H1 (cell line): ENCODE measurements around the gene C13orf42. TPM values are rescaled to one million over a fixed set of nuclear protein-coding genes. Genes with fewer than 3 reads are reported as not detected.

Source experiments
- CTCF ChIA-PET: fragments of 300-600 bp; sonication (Branson Sonifier 250); formaldehyde crosslinking; loops from one replicate; lab custom pipeline; 2021; ENCODE audit not compliant: partially characterized antibody; lab: Charles Lee
- POLR2A ChIA-PET: fragments of 300-600 bp; sonication (Branson Sonifier 250); formaldehyde crosslinking; loops from one replicate; lab custom pipeline; 2021; ENCODE audit warnings: inconsistent platforms; ENCODE audit not compliant: partially characterized antibody; lab: Charles Lee
- DNase-seq, 2 experiments: peaks; one replicate each; pipeline versions ENCODE4 v3.0.0 to v3.0.0-alpha.2; 2010 to 2022; ENCODE audit warnings: low spot score in 2 of 2, low read depth in 1 of 2, mixed read lengths in 1 of 2
- FAIRE-seq: peaks from 2 replicates; lab custom pipeline; 2011; peaks lifted over from hg19 to GRCh38; lab: Jason Lieb, UNC
- H2AFZ ChIP-seq: 2 replicates; pipeline ENCODE4 v1.8.1; 2012; ENCODE audit warnings: low read length, inconsistent platforms
- H2AK5ac ChIP-seq: 2 replicates; pipeline ENCODE4 v1.6.1; 2013; ENCODE audit warnings: low read depth, low read length
- H2BK120ac ChIP-seq: replicated peaks from 2 replicates; pipeline ENCODE3; 2013; ENCODE audit warnings: low read depth, low read length, inconsistent platforms
- H2BK12ac ChIP-seq: 2 replicates; pipeline ENCODE4 v1.6.1; 2013; ENCODE audit warnings: low read depth, low read length
- H2BK15ac ChIP-seq: 2 replicates; pipeline ENCODE4 v1.6.1; 2013; ENCODE audit warnings: low read length
- H2BK20ac ChIP-seq: 2 replicates; pipeline ENCODE4 v1.6.1; 2013; ENCODE audit warnings: low read length
- H2BK5ac ChIP-seq: 2 replicates; pipeline ENCODE4 v1.6.1; 2013; ENCODE audit warnings: low read depth, low read length
- H3K14ac ChIP-seq: 2 replicates; pipeline ENCODE4 v1.6.1; 2013; ENCODE audit warnings: inconsistent platforms; ENCODE audit not compliant: insufficient read length
- H3K18ac ChIP-seq: 2 replicates; pipeline ENCODE4 v1.6.1; 2013; ENCODE audit warnings: low read length; ENCODE audit errors: extremely low read depth
- H3K23ac ChIP-seq: 2 replicates; pipeline ENCODE4 v1.6.1; 2013; ENCODE audit warnings: inconsistent platforms; ENCODE audit not compliant: insufficient read length
- H3K23me2 ChIP-seq: 2 replicates; pipeline ENCODE4 v1.6.1; 2013; ENCODE audit warnings: low read depth, low read length
- H3K27ac ChIP-seq: 2 replicates; pipeline ENCODE4 v1.6.1; 2011; ENCODE audit warnings: low read depth, low read length, inconsistent platforms
- H3K27me3 ChIP-seq, 4 experiments: replicated peaks in 1 of 4; 1 replicate in 1 of 4; 2 replicates in 3 of 4; pipeline versions ENCODE4 v1.6.1 to v1.8.1; 2011 to 2013; ENCODE audit warnings: low read length in 3 of 4, mild to moderate bottlenecking in 3 of 4, inconsistent platforms in 2 of 4, mixed read lengths in 2 of 4, moderate library complexity in 1 of 4; ENCODE audit not compliant: control insufficient read depth in 3 of 4, insufficient read depth in 3 of 4; ENCODE audit errors: extremely low read depth in 1 of 4
- H3K36me3 ChIP-seq, 4 experiments: 2 replicates each; pipeline versions ENCODE4 v1.6.1 to v1.8.1; 2011 to 2013; ENCODE audit warnings: mild to moderate bottlenecking in 4 of 4, low read length in 3 of 4, moderate library complexity in 2 of 4, control low read depth in 1 of 4, inconsistent platforms in 1 of 4; ENCODE audit not compliant: insufficient read depth in 4 of 4, control insufficient read depth in 2 of 4
- H3K4ac ChIP-seq: replicated peaks from 2 replicates; pipeline ENCODE3; 2013; ENCODE audit warnings: low read length, low read depth, mixed read lengths, inconsistent platforms; ENCODE audit not compliant: insufficient read length
- H3K4me1 ChIP-seq, 4 experiments: replicated peaks in 1 of 4; 1 replicate in 1 of 4; 2 replicates in 3 of 4; pipeline versions ENCODE4 v1.6.1 to v1.8.1; 2011 to 2013; ENCODE audit warnings: low read length in 3 of 4, inconsistent platforms in 2 of 4, mixed read lengths in 1 of 4; ENCODE audit not compliant: insufficient read depth in 4 of 4, control insufficient read depth in 3 of 4
- H3K4me2 ChIP-seq, 2 experiments: 2 replicates each; pipeline versions ENCODE4 v1.6.1 to v1.8.1; 2011 to 2013; ENCODE audit warnings: low read depth in 2 of 2, low read length in 2 of 2, control low read depth in 1 of 2, inconsistent platforms in 1 of 2, mild to moderate bottlenecking in 1 of 2; ENCODE audit not compliant: insufficient read depth in 1 of 2
- H3K4me3 ChIP-seq, 4 experiments: fragments of 200-600, 300-600 bp in 1 of 4; sonication (generic), shearing (Covaris generic), sonication (Bioruptor Twin) in 1 of 4; 2 replicates each; pipeline versions ENCODE4 v1.5.1 to v1.8.1; 2011 to 2016; ENCODE audit warnings: low read length in 4 of 4, low read depth in 3 of 4, control low read depth in 2 of 4, inconsistent platforms in 2 of 4, mild to moderate bottlenecking in 2 of 4, mixed read lengths in 1 of 4, moderate library complexity in 1 of 4; ENCODE audit not compliant: insufficient read depth in 2 of 4; ENCODE audit errors: extremely low read depth in 1 of 4
- H3K56ac ChIP-seq: replicated peaks from 2 replicates; pipeline ENCODE3; 2013; ENCODE audit warnings: low read depth, mild to moderate bottlenecking, mixed read lengths, low read length, inconsistent platforms; ENCODE audit not compliant: insufficient read length
- H3K79me1 ChIP-seq: 2 replicates; pipeline ENCODE4 v1.6.1; 2013; ENCODE audit warnings: low read depth, low read length, control low read depth
- H3K79me2 ChIP-seq, 2 experiments: 2 replicates each; pipeline versions ENCODE4 v1.6.1 to v1.8.1; 2012 to 2013; ENCODE audit warnings: low read length in 2 of 2, mild to moderate bottlenecking in 2 of 2, inconsistent platforms in 1 of 2; ENCODE audit not compliant: insufficient read depth in 2 of 2, control insufficient read depth in 1 of 2
- H3K9ac ChIP-seq, 4 experiments: replicated peaks in 1 of 4; 1 replicate in 1 of 4; 2 replicates in 3 of 4; pipeline versions ENCODE4 v1.6.1 to v1.8.1; 2011 to 2013; ENCODE audit warnings: low read depth in 3 of 4, low read length in 3 of 4, control low read depth in 2 of 4, mild to moderate bottlenecking in 2 of 4, moderate library complexity in 2 of 4, inconsistent platforms in 1 of 4; ENCODE audit errors: extremely low read depth in 1 of 4
- H3K9me3 ChIP-seq, 2 experiments: 2 replicates each; pipeline versions ENCODE4 v1.6.1 to v1.8.1; 2012 to 2013; ENCODE audit warnings: mild to moderate bottlenecking in 2 of 2, moderate library complexity in 2 of 2, control low read depth in 1 of 2, inconsistent platforms in 1 of 2, low read depth in 1 of 2, low read length in 1 of 2, mixed read lengths in 1 of 2; ENCODE audit not compliant: insufficient read depth in 2 of 2
- H4K20me1 ChIP-seq, 2 experiments: replicated peaks in 1 of 2; 2 replicates each; pipeline versions ENCODE3 to v1.8.1; 2011 to 2013; ENCODE audit warnings: inconsistent platforms in 2 of 2, low read length in 2 of 2, mild to moderate bottlenecking in 1 of 2; ENCODE audit not compliant: insufficient read depth in 2 of 2, control insufficient read depth in 1 of 2
- H4K5ac ChIP-seq: 2 replicates; pipeline ENCODE4 v1.6.1; 2013; ENCODE audit warnings: low read length, low read depth, mixed read lengths, inconsistent platforms; ENCODE audit not compliant: insufficient read length
- H4K8ac ChIP-seq: 2 replicates; pipeline ENCODE4 v1.8.0; 2013; ENCODE audit warnings: mild to moderate bottlenecking, moderate library complexity, low read length, inconsistent platforms; ENCODE audit not compliant: insufficient read depth; ENCODE audit errors: extremely low read depth
- H4K91ac ChIP-seq: replicated peaks from 2 replicates; pipeline ENCODE3; 2013; ENCODE audit warnings: low read length, mixed read lengths, inconsistent platforms; ENCODE audit not compliant: insufficient read length
- CBX8 ChIP-seq: fragments of 300-800, 300-1000 bp; sonication (generic); IDR thresholded peaks from 2 replicates; pipeline ENCODE4 v1.7.1; 2016; ENCODE audit warnings: low read depth, low read length, borderline replicate concordance
- CHD1 ChIP-seq: IDR thresholded peaks from 2 replicates; pipeline ENCODE4 v1.6.1; 2012; ENCODE audit warnings: low read depth, low read length, improper control_type of control experiment
- KDM5A ChIP-seq: fragments of 200-600 bp; IDR thresholded peaks from 2 replicates; pipeline ENCODE4 v1.7.1; 2012; ENCODE audit warnings: mild to moderate bottlenecking, low read length, inconsistent platforms, mixed read lengths
- RAD21 ChIP-seq, 2 experiments: IDR thresholded peaks in 1 of 2; conservative IDR thresholded peaks in 1 of 2; 2 replicates each; pipeline ENCODE4 v1.6.1; 2011; ENCODE audit warnings: low read depth in 2 of 2, low read length in 2 of 2, improper control_type of control experiment in 1 of 2, inconsistent platforms in 1 of 2, mild to moderate bottlenecking in 1 of 2, moderate library complexity in 1 of 2
- RFX5 ChIP-seq: IDR thresholded peaks from 2 replicates; pipeline ENCODE4 v1.6.1; 2011; ENCODE audit warnings: low read depth, low read length, improper control_type of control experiment, borderline replicate concordance
- SIX5 ChIP-seq: IDR thresholded peaks from 2 replicates; pipeline ENCODE4 v1.6.1; 2011; ENCODE audit warnings: mild to moderate bottlenecking, low read depth, low read length
- SUZ12 ChIP-seq: fragments of 200-600 bp; sonication (generic); IDR thresholded peaks from 2 replicates; pipeline ENCODE4 v1.6.1; 2012; ENCODE audit warnings: mild to moderate bottlenecking, inconsistent platforms, low read length, moderate library complexity, mixed read lengths
- TEAD4 ChIP-seq: IDR thresholded peaks from 2 replicates; pipeline ENCODE4 v1.6.1; 2012; ENCODE audit warnings: low read depth, low read length, inconsistent platforms, mixed read lengths
- WGBS, 2 experiments: shearing (Covaris generic) in 1 of 2; methylation state at CpG; one replicate each; pipeline versions ENCODE4 v1.1.6 to v1.1.7; 2013 to 2015; ENCODE audit warnings: low lambda C conversion rate in 2 of 2, mixed read lengths in 2 of 2, inconsistent platforms in 1 of 2, low coverage in 1 of 2, missing lambda C conversion rate in 1 of 2; ENCODE audit not compliant: insufficient replicate concordance in 2 of 2, insufficient coverage in 1 of 2, insufficient read length in 1 of 2; ENCODE audit errors: extremely low coverage in 1 of 2, missing lambda C conversion rate in 1 of 2; 5-methylcytosine and 5-hydroxymethylcytosine counted together
- polyA plus RNA-seq, 7 experiments: library from polyadenylated mRNA; depleted of rRNA in 3 of 7; stranded (reverse) in 5 of 7; unstranded in 2 of 7; fragments of >200 nt in 5 of 7; fragments of 200-250 nt in 2 of 7; gene quantifications; 1 replicate in 5 of 7; 2 replicates in 1 of 7; 4 replicates in 1 of 7; pipeline versions ENCODE4 v1.2.1 to v1.2.3, GENCODE V29; 2011 to 2013; ENCODE audit warnings: missing spikeins in 2 of 7, mixed read lengths in 2 of 7
- total RNA-seq: library from RNA; stranded (reverse); fragmentation: NEBNext Ultra II Directional; extraction: Animal tissue kit (Norgen Biotek cat#: 25700); gene quantifications from 2 replicates; pipeline ENCODE4 v1.2.1, GENCODE V29; 2021

The C13orf42 gene
- total and polyA plus RNA-seq, 2 of the 8 experiments (the other 6 are each of a cell fraction or from before 2014, with no cell fraction given): 9.9 to 10.1 TPM

GRCh38 chr13:51036418-51036817 lies 74.7 kb downstream of the C13orf42 start:
- Histone ChIP-seq H2BK12ac (no peak overlapping the region), H3K4me1 (peaks cover 0 to 2% (median 0%) of the 10 kb centered on the region in 4 experiments; a peak in 3 of 7 replicates), H3K23ac (no peak overlapping the region), H3K4me2 (no peak overlapping the region), H2BK5ac (no peak overlapping the region), H3K9me3 (no peaks in the 10 kb centered on the region), H3K14ac (no peak overlapping the region), H2BK20ac (no peak overlapping the region), H3K56ac (no peak overlapping the region), H2AK5ac (no peak overlapping the region), H3K4me3 (no peak overlapping the region), H2BK15ac (no peak overlapping the region), H2BK120ac (no peak overlapping the region), H4K8ac (no peak overlapping the region), H3K23me2 (no peaks in the 10 kb centered on the region), H3K79me2 (no peaks in the 10 kb centered on the region), H3K79me1 (no peaks in the 10 kb centered on the region), H4K20me1 (no peaks in the 10 kb centered on the region), H4K5ac (no peak overlapping the region), H3K4ac (no peak overlapping the region), H2AFZ (no peak overlapping the region), H3K27ac (no peak overlapping the region), H3K18ac (no peak overlapping the region), H4K91ac (no peak overlapping the region), H3K27me3 (no peaks in the 10 kb centered on the region), H3K9ac (no peak overlapping the region), H3K36me3 (no peaks in the 10 kb centered on the region)
- TF ChIP-seq RFX5 (no peak), SUZ12 (no peak), KDM5A (no peak), TEAD4 (no peak), RAD21 (IDR thresholded peaks at IDR 0.05 in 1 of 2, conservative IDR thresholded peaks at IDR 0.05 in 1 of 2; ENCODE audit: low read depth in 2 of 2, low read length in 2 of 2) (no peak), CBX8 (no peak), CHD1 (no peak), SIX5 (no peak)
- CTCF ChIA-PET: interaction anchor here (0.7 to 3.2 kb wide), 4 partner anchors 8 to 85 kb away, joined by 3 to 24 read pairs (median 5); no protein-coding TSS in a partner anchor
- POLR2A ChIA-PET: interaction anchor here (1.6 to 1.7 kb wide), 2 partner anchors 9 to 14 kb away, joined by 3 to 4 read pairs; no protein-coding TSS in a partner anchor
- no peak for FAIRE-seq
- 85% methylated on average over 2 of the region's 2 CpGs; no CpG with 5 or more reads in 1 of the 2 experiments for WGBS, 2 experiments
- DNase-seq: no peak
